ENCODE data around the gene KRT9. TPM values are rescaled to one million over a fixed set of nuclear protein-coding genes. Genes with fewer than 3 reads are reported as not detected.

KRT9 gene
- total RNA-seq, 1 experiment from 2014 or later: 0.21 TPM

DNA sequence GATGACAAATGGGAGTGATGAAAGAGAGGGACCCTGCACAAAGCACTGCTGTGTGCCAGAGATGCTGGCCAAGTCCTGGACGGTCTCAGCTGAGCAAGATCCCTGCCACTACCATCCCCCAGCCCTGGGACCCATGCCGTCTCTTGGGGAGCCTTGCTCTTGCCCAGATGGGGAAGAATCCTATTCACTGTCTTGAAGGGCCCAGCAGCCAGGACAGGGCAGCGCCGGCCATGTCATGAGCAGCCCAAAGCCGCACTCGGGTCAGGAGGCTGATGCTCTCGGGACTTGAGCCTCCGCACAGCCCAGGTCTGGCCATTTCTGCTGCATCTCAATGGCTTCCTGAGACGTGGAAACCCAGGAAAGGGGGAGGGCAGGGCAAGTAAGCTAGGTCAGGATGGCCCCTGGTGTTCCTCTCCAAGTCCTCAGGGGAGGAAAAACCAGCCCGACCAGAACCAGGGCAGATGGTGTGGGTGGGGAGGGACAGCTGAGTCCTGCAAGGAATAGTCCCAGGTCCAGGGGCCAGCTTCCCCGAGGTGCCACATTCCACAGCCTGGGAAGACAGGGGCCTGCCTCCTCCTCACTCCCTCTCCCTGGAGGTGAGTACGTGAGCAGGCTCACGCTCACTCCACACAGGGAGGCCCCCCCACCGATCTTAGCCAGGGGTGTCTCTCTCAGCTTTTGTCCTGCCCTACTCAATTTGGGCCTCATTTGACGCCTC, 35.9 kb downstream of the KRT9 start:
- Mint-ChIP-seq H3K27me3 (ENCODE audit: insufficient read depth, unreplicated experiment) (no peaks in the 10 kb centered on the region), H3K4me1 (ENCODE audit: insufficient read depth, unreplicated experiment) (peaks cover 40% of the 10 kb centered on the region), H3K4me3 (ENCODE audit: unreplicated experiment) (no peak overlapping the region), H3K27ac (ENCODE audit: low read depth, unreplicated experiment) (no peak overlapping the region), H3K9me3 (ENCODE audit: unreplicated experiment) (no peaks in the 10 kb centered on the region), H3K36me3 (ENCODE audit: insufficient read depth, unreplicated experiment) (peaks cover 12% of the 10 kb centered on the region)
- DNase-seq (ENCODE audit: unreplicated experiment): no peak
- no TSS peak for BruUV-seq (replicated peaks)
- ChIA-PET CTCF (interaction anchor here (1.4 to 2.3 kb wide), 3 partner anchors 13 to 127 kb away, joined by 5 to 10 read pairs (median 5); no protein-coding TSS in a partner anchor), POLR2A (interaction anchor here (1.3 kb wide), 1 partner anchor 17 kb away, joined by 5 read pairs; the partner anchor contains the start of gene KRT15)
- TF ChIP-seq CTCF (IDR thresholded peaks at IDR 0.05; ENCODE audit: unreplicated experiment): no peak
- intact Hi-C loops (cut with micrococcal nuclease): no loop called here

GRCh38 chr17:41534899-41535546, 36.8 kb downstream of the KRT9 start:
- Mint-ChIP-seq H3K27ac (ENCODE audit: low read depth, unreplicated experiment) (no peak overlapping the region), H3K4me1 (ENCODE audit: insufficient read depth, unreplicated experiment) (peaks cover 40% of the 10 kb centered on the region), H3K9me3 (ENCODE audit: unreplicated experiment) (no peaks in the 10 kb centered on the region), H3K4me3 (ENCODE audit: unreplicated experiment) (no peak overlapping the region), H3K27me3 (ENCODE audit: insufficient read depth, unreplicated experiment) (no peaks in the 10 kb centered on the region), H3K36me3 (ENCODE audit: insufficient read depth, unreplicated experiment) (peaks cover 12% of the 10 kb centered on the region)
- TF ChIP-seq CTCF (IDR thresholded peaks at IDR 0.05; ENCODE audit: unreplicated experiment): no peak
- ChIA-PET POLR2A (interaction anchor here (1.0 kb wide), 1 partner anchor 16 kb away, joined by 5 read pairs; the partner anchor contains the start of gene KRT15), CTCF (interaction anchor here (0.6 to 2.3 kb wide), 6 partner anchors 14 to 627 kb away, joined by 3 to 10 read pairs (median 4); no protein-coding TSS in a partner anchor)
- no TSS peak for BruUV-seq (replicated peaks)
- no peak for DNase-seq (ENCODE audit: unreplicated experiment)
- intact Hi-C loops (cut with micrococcal nuclease): no loop called here

DNA sequence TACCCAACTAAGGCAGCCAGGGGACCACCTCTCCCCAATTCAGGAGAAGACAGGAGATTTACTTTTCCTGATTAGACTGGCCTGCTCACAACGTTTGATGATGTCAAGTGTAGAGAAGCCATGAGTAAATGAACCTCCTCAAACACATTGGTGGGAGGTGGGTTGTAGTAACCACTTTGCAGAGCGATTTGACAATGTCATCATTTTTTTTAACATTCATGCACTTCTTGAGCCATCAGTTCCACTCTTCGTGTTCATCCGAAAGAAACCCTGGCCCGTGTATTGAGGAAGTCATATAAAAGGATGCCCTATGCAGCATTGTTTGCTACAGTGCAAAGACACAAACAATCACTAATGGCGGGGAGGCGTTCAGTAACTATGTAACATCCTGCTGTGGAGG, 38.2 kb downstream of the KRT9 start:
- H3K4me3 Mint-ChIP-seq (ENCODE audit: unreplicated experiment): no peak overlapping the region
- no peak for TF ChIP-seq CTCF (IDR thresholded peaks at IDR 0.05; ENCODE audit: unreplicated experiment)
- peaks cover 12% of the 10 kb centered on the region for H3K36me3 Mint-ChIP-seq (ENCODE audit: insufficient read depth, unreplicated experiment)
- no peak for DNase-seq (ENCODE audit: unreplicated experiment)
- no peak overlapping the region for H3K27ac Mint-ChIP-seq (ENCODE audit: low read depth, unreplicated experiment)
- H3K4me1 Mint-ChIP-seq (ENCODE audit: insufficient read depth, unreplicated experiment): peaks cover 44% of the 10 kb centered on the region
- CTCF ChIA-PET: no interaction called here
- no TSS peak for BruUV-seq (replicated peaks)
- intact Hi-C loops (cut with micrococcal nuclease): no loop called here
- no peaks in the 10 kb centered on the region for H3K9me3 Mint-ChIP-seq (ENCODE audit: unreplicated experiment)
- H3K27me3 Mint-ChIP-seq (ENCODE audit: insufficient read depth, unreplicated experiment): no peaks in the 10 kb centered on the region
- POLR2A ChIA-PET: interaction anchor here (0.7 kb wide), 1 partner anchor 19 kb away, joined by 3 read pairs; no protein-coding TSS in a partner anchor

GRCh38 chr17:41532947-41533570, 38.8 kb downstream of the KRT9 start:
- no peak overlapping the region for H3K4me3 Mint-ChIP-seq (ENCODE audit: unreplicated experiment)
- peaks cover 39% of the 10 kb centered on the region for H3K4me1 Mint-ChIP-seq (ENCODE audit: insufficient read depth, unreplicated experiment)
- no peak for DNase-seq (ENCODE audit: unreplicated experiment)
- H3K36me3 Mint-ChIP-seq (ENCODE audit: insufficient read depth, unreplicated experiment): peaks cover 12% of the 10 kb centered on the region
- intact Hi-C loops (cut with micrococcal nuclease): no loop called here
- no peaks in the 10 kb centered on the region for H3K27me3 Mint-ChIP-seq (ENCODE audit: insufficient read depth, unreplicated experiment)
- TF ChIP-seq CTCF (IDR thresholded peaks at IDR 0.05; ENCODE audit: unreplicated experiment): no peak
- H3K27ac Mint-ChIP-seq (ENCODE audit: low read depth, unreplicated experiment): no peak overlapping the region
- POLR2A ChIA-PET: interaction anchor here (0.6 to 1.5 kb wide), 4 partner anchors 12 to 685 kb away, joined by 3 to 7 read pairs (median 3); no protein-coding TSS in a partner anchor
- BruUV-seq (replicated peaks): no TSS peak
- CTCF ChIA-PET: interaction anchor here (0.6 to 1.2 kb wide), 4 partner anchors 12 to 618 kb away, joined by 3 to 6 read pairs (median 3); no protein-coding TSS in a partner anchor
- H3K9me3 Mint-ChIP-seq (ENCODE audit: unreplicated experiment): no peaks in the 10 kb centered on the region

Data from MCF 10A (cell line).